GM21381 (cell line): ENCODE results near the gene ZNF687.

Source experiments
- ATAC-seq: cut with Tn5 transposase; IDR thresholded peaks from one replicate; pipeline ENCODE4 v1.9.1; 2021; ENCODE audit warnings: mild to moderate bottlenecking, moderate library complexity; ENCODE audit not compliant: unreplicated experiment

ZNF687 gene

GRCh38 chr1:151312411-151312810 is 30.3 kb downstream of the ZNF687 start:
- ATAC-seq, result no peak

GRCh38 chr1:151312826-151313225 is 30.7 kb downstream of the ZNF687 start:
- no peak for ATAC-seq

GRCh38 chr1:151313501-151313900 is 31.4 kb downstream of the ZNF687 start:
- no peak for ATAC-seq

- ATAC-seq, result no peak
These were observed 32.2 kb downstream of the ZNF687 start for GRCh38 chr1:151314137-151314875.

- ATAC-seq, result no peak
These were observed 33.6 kb downstream of the ZNF687 start for GRCh38 chr1:151315565-151316235.

GRCh38 chr1:151318975-151319374 is 36.9 kb downstream of the ZNF687 start:
- no peak for ATAC-seq

GRCh38 chr1:151324390-151324930 is 42.4 kb downstream of the ZNF687 start:
- ATAC-seq, result no peak

- no peak for ATAC-seq
These were observed 43.1 kb downstream of the ZNF687 start for GRCh38 chr1:151325231-151325630.

GRCh38 chr1:151325646-151326429 is 43.7 kb downstream of the ZNF687 start:
- no peak for ATAC-seq

GRCh38 chr1:151326619-151327222 is 44.6 kb downstream of the ZNF687 start:
- peak; percentile 42 for ATAC-seq

- peak; percentile 68 for ATAC-seq
These were observed 45.3 kb downstream of the ZNF687 start, which contains the start of gene PI4KB for GRCh38 chr1:151327223-151327902. TSS of gene PI4KB (minus strand) at chr1:151327416. CDS start at chr1:151316481, 10,935 bp downstream.

- ATAC-seq, result peak; percentile 16
These were observed 46.0 kb downstream of the ZNF687 start for GRCh38 chr1:151327903-151328674.

GRCh38 chr1:151334822-151335221 is 52.7 kb downstream of the ZNF687 start:
- no peak for ATAC-seq

GRCh38 chr1:151336556-151336955 is 54.5 kb downstream of the ZNF687 start:
- no peak for ATAC-seq

- no peak for ATAC-seq
These were observed 59.0 kb downstream of the ZNF687 start for GRCh38 chr1:151340870-151341754.
